ENCODE data around the gene PTMA. TPM values are rescaled to one million over a fixed set of nuclear protein-coding genes. Genes with fewer than 3 reads are reported as not detected.

The PTMA gene
- total RNA-seq, 1 experiment from 2014 or later = 1,708 TPM

DNA sequence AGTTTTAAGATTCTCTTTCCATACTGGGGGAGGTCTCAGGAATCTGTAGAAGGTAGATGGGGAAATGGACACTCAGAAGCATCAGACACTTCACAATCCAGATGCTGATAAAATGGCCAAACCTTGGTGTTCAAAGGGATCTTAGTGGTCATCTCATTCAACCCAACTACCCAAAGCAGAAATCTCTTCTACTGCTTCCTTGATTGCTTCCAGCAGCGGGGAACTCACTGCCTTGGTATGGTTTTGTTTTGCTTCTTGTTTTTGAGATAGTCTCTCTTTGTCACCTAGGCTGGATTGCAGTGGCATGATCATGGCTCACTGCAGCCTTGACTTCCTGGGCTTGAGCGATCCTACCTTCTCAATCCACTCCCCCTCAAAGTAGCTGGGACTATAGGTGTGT, 39.3 kb upstream of the PTMA start:
- intact Hi-C loops (cut with micrococcal nuclease; ENCODE audit: unreplicated experiment) = no loop called here
- no peak for DNase-seq (ENCODE audit: low spot score)
- Histone ChIP-seq H3K27me3 (replicated peaks; ENCODE audit: insufficient read depth, low read depth, low read length, poor library complexity) (no peaks in the 10 kb centered on the region), H3K9me3 (ENCODE audit: low read depth, low read length, poor library complexity, severe bottlenecking) (no peaks in the 10 kb centered on the region), H3K4me1 (ENCODE audit: insufficient read depth, low read length, poor library complexity, severe bottlenecking) (peaks cover 25% of the 10 kb centered on the region), H3K27ac (ENCODE audit: low read depth, low read length, poor library complexity, severe bottlenecking) (no peak overlapping the region), H3K4me3 (ENCODE audit: low read depth, low read length, poor library complexity, severe bottlenecking) (no peak overlapping the region), H3K36me3 (ENCODE audit: insufficient read depth, low read length, poor library complexity, severe bottlenecking) (no peaks in the 10 kb centered on the region)
- no TSS peak for BruUV-seq (replicated peaks)
- CTCF ChIA-PET = no interaction called here
- no peak for TF ChIP-seq EZH2 (IDR thresholded peaks at IDR 0.05; ENCODE audit: borderline replicate concordance, low read depth, low read length, poor library complexity, severe bottlenecking)
- no peak for TF ChIP-seq CTCF (conservative IDR thresholded peaks at IDR 0.05; ENCODE audit: low read depth, low read length)
- POLR2A ChIA-PET (ENCODE audit: low non-redundant PET) = no interaction called here

- POLR2A ChIA-PET (ENCODE audit: low non-redundant PET) = no interaction called here
- intact Hi-C loops (cut with micrococcal nuclease; ENCODE audit: unreplicated experiment) = loop anchor here (10.0 kb wide), 1 partner anchor 113 kb away; the partner anchor contains the start of genes COPS7B and PDE6D
- Histone ChIP-seq H3K27me3 (replicated peaks; ENCODE audit: insufficient read depth, low read depth, low read length, poor library complexity) (no peaks in the 10 kb centered on the region), H3K9me3 (ENCODE audit: low read depth, low read length, poor library complexity, severe bottlenecking) (no peaks in the 10 kb centered on the region), H3K4me3 (ENCODE audit: low read depth, low read length, poor library complexity, severe bottlenecking) (no peak overlapping the region), H3K36me3 (ENCODE audit: insufficient read depth, low read length, poor library complexity, severe bottlenecking) (no peaks in the 10 kb centered on the region), H3K4me1 (ENCODE audit: insufficient read depth, low read length, poor library complexity, severe bottlenecking) (peaks cover 25% of the 10 kb centered on the region), H3K27ac (ENCODE audit: low read depth, low read length, poor library complexity, severe bottlenecking) (no peak overlapping the region)
- no peak for DNase-seq (ENCODE audit: low spot score)
- TF ChIP-seq EZH2 (IDR thresholded peaks at IDR 0.05; ENCODE audit: borderline replicate concordance, low read depth, low read length, poor library complexity, severe bottlenecking) = no peak
- TF ChIP-seq CTCF (conservative IDR thresholded peaks at IDR 0.05; ENCODE audit: low read depth, low read length) = no peak
- CTCF ChIA-PET = no interaction called here
- BruUV-seq (replicated peaks) = no TSS peak
Observed at GRCh38 chr2:231671270-231672050, 36.9 kb upstream of the PTMA start.

GRCh38 chr2:231672617-231673347, 35.5 kb upstream of the PTMA start:
- Histone ChIP-seq H3K27ac (ENCODE audit: low read depth, low read length, poor library complexity, severe bottlenecking) (no peak overlapping the region), H3K36me3 (ENCODE audit: insufficient read depth, low read length, poor library complexity, severe bottlenecking) (no peaks in the 10 kb centered on the region), H3K9me3 (ENCODE audit: low read depth, low read length, poor library complexity, severe bottlenecking) (no peaks in the 10 kb centered on the region), H3K4me1 (ENCODE audit: insufficient read depth, low read length, poor library complexity, severe bottlenecking) (peaks cover 14% of the 10 kb centered on the region), H3K4me3 (ENCODE audit: low read depth, low read length, poor library complexity, severe bottlenecking) (no peak overlapping the region), H3K27me3 (replicated peaks; ENCODE audit: insufficient read depth, low read depth, low read length, poor library complexity) (no peaks in the 10 kb centered on the region)
- peak; percentile 50 for DNase-seq (ENCODE audit: low spot score)
- no TSS peak for BruUV-seq (replicated peaks)
- ChIA-PET CTCF (no interaction called here), POLR2A (ENCODE audit: low non-redundant PET) (no interaction called here)
- intact Hi-C loops (cut with micrococcal nuclease; ENCODE audit: unreplicated experiment) = loop anchor here (10.0 kb wide), 1 partner anchor 112 kb away; the partner anchor contains the start of genes COPS7B and PDE6D
- TF ChIP-seq CTCF (conservative IDR thresholded peaks at IDR 0.05; ENCODE audit: low read depth, low read length) = peak; percentile 55
- no peak for TF ChIP-seq EZH2 (IDR thresholded peaks at IDR 0.05; ENCODE audit: borderline replicate concordance, low read depth, low read length, poor library complexity, severe bottlenecking)

Data from A673 (cell line).